HFF-Myc (cell line): ENCODE measurements around the gene DHCR7.

Experiments
- DNase-seq: peaks from one replicate; pipeline ENCODE4 v3.0.0-alpha.2; 2011; ENCODE audit warnings: low read depth; ENCODE audit errors: extremely low read depth
- H3K4me3 ChIP-seq: replicated peaks from 2 replicates; pipeline ENCODE4 v1.5.1; 2011; ENCODE audit warnings: low read depth, mild to moderate bottlenecking, control low read depth, low read length
- CTCF ChIP-seq: IDR thresholded peaks from 2 replicates; pipeline ENCODE4 v1.5.1; 2012; ENCODE audit warnings: mild to moderate bottlenecking, low read depth, low read length, control low read depth; ENCODE audit errors: missing control alignments

Gene DHCR7

GRCh38 chr11:71395263-71395560 is 53.0 kb downstream of the DHCR7 start:
- no peak for DNase-seq
- no peak overlapping the region for H3K4me3 ChIP-seq
- TF ChIP-seq CTCF: no peak

GRCh38 chr11:71393283-71393682 is 54.9 kb downstream of the DHCR7 start:
- no peak for DNase-seq
- no peak for TF ChIP-seq CTCF

GRCh38 chr11:71391796-71392195 is 56.4 kb downstream of the DHCR7 start:
- TF ChIP-seq CTCF: no peak
- DNase-seq: no peak
- no peak overlapping the region for H3K4me3 ChIP-seq

More at GRCh38 chr11:71393283-71393682, 54.9 kb downstream of the DHCR7 start:
- no peak overlapping the region for H3K4me3 ChIP-seq

- no peak for DNase-seq
- no peak overlapping the region for H3K4me3 ChIP-seq
- TF ChIP-seq CTCF: no peak
Measured at GRCh38 chr11:71391352-71391751, 56.8 kb downstream of the DHCR7 start.

- no peak for DNase-seq
- TF ChIP-seq CTCF: no peak
- H3K4me3 ChIP-seq: no peak overlapping the region
Measured at GRCh38 chr11:71388637-71389235, 59.5 kb downstream of the DHCR7 start.

GRCh38 chr11:71387784-71388636 is 60.2 kb downstream of the DHCR7 start:
- TF ChIP-seq CTCF: no peak
- no peak overlapping the region for H3K4me3 ChIP-seq
- no peak for DNase-seq
